Loucy (cell line): ENCODE data around the gene NOXO1.

ENCODE experiments used
- H2AFZ ChIP-seq: fragments of 200-600 bp; sonication (generic); 2 replicates; pipeline ENCODE4 v1.6.0; 2016; ENCODE audit warnings: antibody characterized with exemption, mild to moderate bottlenecking, low read length, moderate library complexity
- H3F3A ChIP-seq: fragments of 200-600 bp; 2 replicates; pipeline ENCODE4 v1.6.0; 2016; ENCODE audit warnings: antibody characterized with exemption, low read depth, mild to moderate bottlenecking
- H3K27me3 ChIP-seq: fragments of 200-600 bp; sonication (generic); 2 replicates; pipeline ENCODE4 v1.6.1; 2014; ENCODE audit warnings: low read length, mild to moderate bottlenecking; ENCODE audit not compliant: insufficient read depth, poor library complexity, severe bottlenecking
- H3K36me3 ChIP-seq: fragments of 200-600 bp; sonication (generic); 2 replicates; pipeline ENCODE4 v1.6.1; 2016; ENCODE audit warnings: low read length; ENCODE audit not compliant: insufficient read depth
- H3K4me1 ChIP-seq: fragments of 200-600 bp; sonication (generic); 2 replicates; pipeline ENCODE4 v1.5.1; 2014; ENCODE audit warnings: low read length, mild to moderate bottlenecking; ENCODE audit not compliant: insufficient read depth, poor library complexity, severe bottlenecking
- H3K4me2 ChIP-seq: fragments of 200-600 bp; sonication (generic); 2 replicates; pipeline ENCODE4 v1.6.0; 2014; ENCODE audit warnings: antibody characterized with exemption, low read length, low read depth, mild to moderate bottlenecking; ENCODE audit not compliant: poor library complexity, severe bottlenecking
- H3K4me3 ChIP-seq: fragments of 200-600 bp; sonication (generic); 2 replicates; pipeline ENCODE4 v1.5.1; 2014; ENCODE audit warnings: low read length, mild to moderate bottlenecking, mixed read lengths; ENCODE audit not compliant: poor library complexity, severe bottlenecking
- H3K79me2 ChIP-seq: fragments of 200-600 bp; sonication (generic); 2 replicates; pipeline ENCODE4 v1.6.1; 2014; ENCODE audit warnings: low read length; ENCODE audit not compliant: insufficient read depth
- H3K9ac ChIP-seq: fragments of 200-600 bp; sonication (generic); 2 replicates; pipeline ENCODE4 v1.6.0; 2014; ENCODE audit warnings: mild to moderate bottlenecking, low read depth, low read length, moderate library complexity; ENCODE audit not compliant: poor library complexity, severe bottlenecking
- H3K9me2 ChIP-seq: fragments of 200-600 bp; sonication (generic); replicated peaks from 2 replicates; pipeline ENCODE4 v1.6.1; 2016; ENCODE audit warnings: low read depth, low read length, mixed read lengths
- H3K9me3 ChIP-seq: fragments of 200-600 bp; sonication (generic); 2 replicates; pipeline ENCODE4 v1.6.1; 2014; ENCODE audit warnings: mild to moderate bottlenecking, antibody characterized with exemption, low read length, low read depth; ENCODE audit not compliant: insufficient read depth
- H4K20me1 ChIP-seq: fragments of 200-600 bp; sonication (generic); 2 replicates; pipeline ENCODE4 v1.6.0; 2014; ENCODE audit warnings: antibody characterized with exemption, low read length, mild to moderate bottlenecking; ENCODE audit not compliant: insufficient read depth, poor library complexity, severe bottlenecking
- CTCF ChIP-seq: fragments of 200-600 bp; sonication (generic); conservative IDR thresholded peaks from 2 replicates; pipeline ENCODE4 v1.5.1; 2014; ENCODE audit warnings: mild to moderate bottlenecking, antibody characterized with exemption, low read length
- EZH2phosphoT487 ChIP-seq: fragments of 200-600 bp; IDR thresholded peaks from 2 replicates; pipeline ENCODE4 v1.6.1; 2018; ENCODE audit warnings: antibody characterized with exemption, mild to moderate bottlenecking, moderate library complexity, borderline replicate concordance

The NOXO1 gene

GRCh38 chr16:2003231-2003826 is 22.1 kb upstream of the NOXO1 start:
- H3K9ac ChIP-seq = no peak overlapping the region
- peaks cover 44% of the 10 kb centered on the region for H3K79me2 ChIP-seq
- H3K9me3 ChIP-seq = no peaks in the 10 kb centered on the region
- peaks cover 15% of the 10 kb centered on the region for H4K20me1 ChIP-seq
- no peak overlapping the region for H3K4me2 ChIP-seq
- no peak overlapping the region for H2AFZ ChIP-seq
- TF ChIP-seq CTCF = no peak
- TF ChIP-seq EZH2phosphoT487 = no peak
- H3K36me3 ChIP-seq = peaks cover 28% of the 10 kb centered on the region; the same call in 1 of the 2 replicates
- no peak overlapping the region for H3K4me3 ChIP-seq
- H3K4me1 ChIP-seq = peaks cover 4% of the 10 kb centered on the region
- no peaks in the 10 kb centered on the region for H3F3A ChIP-seq
- no peaks in the 10 kb centered on the region for H3K9me2 ChIP-seq
- no peaks in the 10 kb centered on the region for H3K27me3 ChIP-seq

- Histone ChIP-seq H2AFZ (no peak overlapping the region), H4K20me1 (peaks cover 8% of the 10 kb centered on the region), H3K4me3 (no peak overlapping the region), H3K79me2 (peaks cover 37% of the 10 kb centered on the region), H3K9me2 (no peaks in the 10 kb centered on the region), H3K27me3 (no peaks in the 10 kb centered on the region), H3K4me1 (no peaks in the 10 kb centered on the region), H3K9me3 (no peaks in the 10 kb centered on the region), H3K4me2 (no peak overlapping the region), H3K9ac (no peak overlapping the region), H3K36me3 (peaks cover 28% of the 10 kb centered on the region; the same call in 1 of the 2 replicates), H3F3A (no peaks in the 10 kb centered on the region)
- TF ChIP-seq CTCF (no peak), EZH2phosphoT487 (no peak)
Measured at GRCh38 chr16:2002406-2003230, 21.3 kb upstream of the NOXO1 start.

- Histone ChIP-seq H3K79me2 (peaks cover 28% of the 10 kb centered on the region), H4K20me1 (peaks cover 4% of the 10 kb centered on the region)
Measured at GRCh38 chr16:2001456-2002355, 20.4 kb upstream of the NOXO1 start.

More at GRCh38 chr16:2001456-2002355, 20.4 kb upstream of the NOXO1 start:
- H3K36me3 ChIP-seq = peaks cover 31% of the 10 kb centered on the region; the same call in 1 of the 2 replicates
- no peaks in the 10 kb centered on the region for H3K4me1 ChIP-seq
- H3K4me2 ChIP-seq = no peak overlapping the region
- TF ChIP-seq CTCF (no peak), EZH2phosphoT487 (no peak)
- H3K27me3 ChIP-seq = no peaks in the 10 kb centered on the region
- H2AFZ ChIP-seq = no peak overlapping the region
- H3K4me3 ChIP-seq = no peak overlapping the region
- no peaks in the 10 kb centered on the region for H3K9me2 ChIP-seq
- no peaks in the 10 kb centered on the region for H3F3A ChIP-seq
- H3K9ac ChIP-seq = no peak overlapping the region
- H3K9me3 ChIP-seq = no peaks in the 10 kb centered on the region
